ENCODE results near the gene RFX2. TPM values are rescaled to one million over a fixed set of nuclear protein-coding genes. Genes with fewer than 3 reads are reported as not detected.
A peak's percentile ranks its signal among the peaks of the same experiment; 100 is the strongest.

The RFX2 gene
- total and polyA plus RNA-seq, 9 of the 15 experiments (the other 6 are each of a cell fraction or from before 2014, with no cell fraction given), result 3.6 to 18.7 (median 8.7) TPM

DNA sequence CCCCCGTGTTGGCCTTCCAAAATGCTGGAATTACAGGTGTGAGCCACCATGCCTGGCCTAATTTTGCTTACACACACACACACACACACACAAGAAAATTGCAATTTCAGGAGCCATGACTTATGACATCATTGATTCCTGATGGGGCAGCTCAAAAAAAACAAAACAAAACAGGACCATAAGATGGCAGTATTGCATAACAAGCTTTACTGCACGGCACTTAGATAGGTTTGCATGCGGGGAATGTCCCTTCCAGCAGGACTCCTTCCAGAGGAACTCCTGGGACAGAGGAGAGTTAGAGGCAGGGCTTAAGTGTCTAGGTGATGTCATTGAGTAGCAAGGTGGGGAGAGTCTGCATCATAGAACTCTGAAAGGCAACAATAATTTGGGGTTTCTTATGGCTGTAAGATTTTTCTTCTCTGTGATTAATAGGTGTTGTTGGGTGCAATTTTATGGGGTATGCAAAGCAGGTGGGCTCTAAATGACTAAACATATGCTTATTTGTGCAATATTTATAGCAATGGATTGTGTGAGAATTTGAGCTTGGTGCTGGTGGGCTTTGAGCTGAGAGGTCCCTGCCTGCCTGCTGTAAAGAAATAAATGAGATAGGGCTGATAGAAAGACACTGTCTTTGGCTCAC, 16.2 kb upstream of the RFX2 start (continued):
- TF ChIP-seq, protein P1, sequence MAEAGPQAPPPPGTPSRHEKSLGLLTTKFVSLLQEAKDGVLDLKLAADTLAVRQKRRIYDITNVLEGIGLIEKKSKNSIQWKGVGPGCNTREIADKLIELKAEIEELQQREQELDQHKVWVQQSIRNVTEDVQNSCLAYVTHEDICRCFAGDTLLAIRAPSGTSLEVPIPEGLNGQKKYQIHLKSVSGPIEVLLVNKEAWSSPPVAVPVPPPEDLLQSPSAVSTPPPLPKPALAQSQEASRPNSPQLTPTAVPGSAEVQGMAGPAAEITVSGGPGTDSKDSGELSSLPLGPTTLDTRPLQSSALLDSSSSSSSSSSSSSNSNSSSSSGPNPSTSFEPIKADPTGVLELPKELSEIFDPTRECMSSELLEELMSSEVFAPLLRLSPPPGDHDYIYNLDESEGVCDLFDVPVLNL (CRISPR knock-in tag; IDR thresholded peaks at IDR 0.05; ENCODE audit: low read depth), result no peak
- TF ChIP-seq BCOR (IDR thresholded peaks at IDR 0.05) (no peak; the same call in 1 of the 2 replicates), TRIM28 (IDR thresholded peaks at IDR 0.05) (peak; percentile 67; the same call in 1 of the 2 replicates), ZZZ3 (IDR thresholded peaks at IDR 0.05) (no peak), ARID1B (IDR thresholded peaks at IDR 0.05) (peak; percentile 36; the same call in 1 of the 2 replicates), HNRNPL (IDR thresholded peaks at IDR 0.05; ENCODE audit: low read depth, low read length) (no peak), STAG1 (CRISPR knock-in tag; IDR thresholded peaks at IDR 0.05; ENCODE audit: borderline replicate concordance) (peak; percentile 86; the same call in 1 of the 2 replicates), ZNF445 (CRISPR knock-in tag; IDR thresholded peaks at IDR 0.05; ENCODE audit: low read depth) (no peak), SP1 (CRISPR knock-in tag; IDR thresholded peaks at IDR 0.05) (peak; percentile 24; the same call in 1 of the 2 replicates), FOXP1 (CRISPR knock-in tag; IDR thresholded peaks at IDR 0.05) (no peak), MCM7 (IDR thresholded peaks at IDR 0.05) (no peak), PHF21A (IDR thresholded peaks at IDR 0.05; ENCODE audit: borderline replicate concordance, low read depth) (0 out of 2 replicates have a peak, but pooled peaks have one; percentile 50), ZNF212 (CRISPR knock-in tag; IDR thresholded peaks at IDR 0.05) (no peak), HNRNPH1 (optimal IDR thresholded peaks at IDR 0.05; ENCODE audit: low read depth, low read length) (no peak), HLTF (IDR thresholded peaks at IDR 0.05) (no peak), RHOXF2B (CRISPR knock-in tag; conservative IDR thresholded peaks at IDR 0.05) (no peak), KLF10 (CRISPR knock-in tag; IDR thresholded peaks at IDR 0.05) (no peak), MAFK (IDR thresholded peaks at IDR 0.05; ENCODE audit: low read length) (no peak), DIDO1 (tag; IDR thresholded peaks at IDR 0.05; ENCODE audit: low read depth) (no peak), ZNF140 (CRISPR knock-in tag; IDR thresholded peaks at IDR 0.05) (no peak), GABPB1 (CRISPR knock-in tag; IDR thresholded peaks at IDR 0.05) (no peak), C11orf30 (IDR thresholded peaks at IDR 0.05; ENCODE audit: low read depth) (peak; percentile 44), HDGF (IDR thresholded peaks at IDR 0.05) (no peak)
- TF ChIP-seq, protein P2, sequence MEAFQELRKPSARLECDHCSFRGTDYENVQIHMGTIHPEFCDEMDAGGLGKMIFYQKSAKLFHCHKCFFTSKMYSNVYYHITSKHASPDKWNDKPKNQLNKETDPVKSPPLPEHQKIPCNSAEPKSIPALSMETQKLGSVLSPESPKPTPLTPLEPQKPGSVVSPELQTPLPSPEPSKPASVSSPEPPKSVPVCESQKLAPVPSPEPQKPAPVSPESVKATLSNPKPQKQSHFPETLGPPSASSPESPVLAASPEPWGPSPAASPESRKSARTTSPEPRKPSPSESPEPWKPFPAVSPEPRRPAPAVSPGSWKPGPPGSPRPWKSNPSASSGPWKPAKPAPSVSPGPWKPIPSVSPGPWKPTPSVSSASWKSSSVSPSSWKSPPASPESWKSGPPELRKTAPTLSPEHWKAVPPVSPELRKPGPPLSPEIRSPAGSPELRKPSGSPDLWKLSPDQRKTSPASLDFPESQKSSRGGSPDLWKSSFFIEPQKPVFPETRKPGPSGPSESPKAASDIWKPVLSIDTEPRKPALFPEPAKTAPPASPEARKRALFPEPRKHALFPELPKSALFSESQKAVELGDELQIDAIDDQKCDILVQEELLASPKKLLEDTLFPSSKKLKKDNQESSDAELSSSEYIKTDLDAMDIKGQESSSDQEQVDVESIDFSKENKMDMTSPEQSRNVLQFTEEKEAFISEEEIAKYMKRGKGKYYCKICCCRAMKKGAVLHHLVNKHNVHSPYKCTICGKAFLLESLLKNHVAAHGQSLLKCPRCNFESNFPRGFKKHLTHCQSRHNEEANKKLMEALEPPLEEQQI (IDR thresholded peaks at IDR 0.05), result no peak
- TF ChIP-seq, protein P3, sequence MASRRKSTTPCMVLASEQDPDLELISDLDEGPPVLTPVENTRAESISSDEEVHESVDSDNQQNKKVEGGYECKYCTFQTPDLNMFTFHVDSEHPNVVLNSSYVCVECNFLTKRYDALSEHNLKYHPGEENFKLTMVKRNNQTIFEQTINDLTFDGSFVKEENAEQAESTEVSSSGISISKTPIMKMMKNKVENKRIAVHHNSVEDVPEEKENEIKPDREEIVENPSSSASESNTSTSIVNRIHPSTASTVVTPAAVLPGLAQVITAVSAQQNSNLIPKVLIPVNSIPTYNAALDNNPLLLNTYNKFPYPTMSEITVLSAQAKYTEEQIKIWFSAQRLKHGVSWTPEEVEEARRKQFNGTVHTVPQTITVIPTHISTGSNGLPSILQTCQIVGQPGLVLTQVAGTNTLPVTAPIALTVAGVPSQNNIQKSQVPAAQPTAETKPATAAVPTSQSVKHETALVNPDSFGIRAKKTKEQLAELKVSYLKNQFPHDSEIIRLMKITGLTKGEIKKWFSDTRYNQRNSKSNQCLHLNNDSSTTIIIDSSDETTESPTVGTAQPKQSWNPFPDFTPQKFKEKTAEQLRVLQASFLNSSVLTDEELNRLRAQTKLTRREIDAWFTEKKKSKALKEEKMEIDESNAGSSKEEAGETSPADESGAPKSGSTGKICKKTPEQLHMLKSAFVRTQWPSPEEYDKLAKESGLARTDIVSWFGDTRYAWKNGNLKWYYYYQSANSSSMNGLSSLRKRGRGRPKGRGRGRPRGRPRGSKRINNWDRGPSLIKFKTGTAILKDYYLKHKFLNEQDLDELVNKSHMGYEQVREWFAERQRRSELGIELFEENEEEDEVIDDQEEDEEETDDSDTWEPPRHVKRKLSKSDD (conservative IDR thresholded peaks at IDR 0.05; ENCODE audit: low read length), result no peak
